GM19438 (cell line): ENCODE data around the gene MED15.
"Not testable (repeated sequence)": the region's sequence is repeated elsewhere in the genome, so short reads cannot be mapped to it uniquely, and the experiment has no call there.

Experiments
- ATAC-seq: cut with Tn5 transposase; IDR thresholded peaks from one replicate; pipeline ENCODE4 v1.9.1; 2021; ENCODE audit warnings: low read depth; ENCODE audit not compliant: unreplicated experiment

Gene MED15

DNA sequence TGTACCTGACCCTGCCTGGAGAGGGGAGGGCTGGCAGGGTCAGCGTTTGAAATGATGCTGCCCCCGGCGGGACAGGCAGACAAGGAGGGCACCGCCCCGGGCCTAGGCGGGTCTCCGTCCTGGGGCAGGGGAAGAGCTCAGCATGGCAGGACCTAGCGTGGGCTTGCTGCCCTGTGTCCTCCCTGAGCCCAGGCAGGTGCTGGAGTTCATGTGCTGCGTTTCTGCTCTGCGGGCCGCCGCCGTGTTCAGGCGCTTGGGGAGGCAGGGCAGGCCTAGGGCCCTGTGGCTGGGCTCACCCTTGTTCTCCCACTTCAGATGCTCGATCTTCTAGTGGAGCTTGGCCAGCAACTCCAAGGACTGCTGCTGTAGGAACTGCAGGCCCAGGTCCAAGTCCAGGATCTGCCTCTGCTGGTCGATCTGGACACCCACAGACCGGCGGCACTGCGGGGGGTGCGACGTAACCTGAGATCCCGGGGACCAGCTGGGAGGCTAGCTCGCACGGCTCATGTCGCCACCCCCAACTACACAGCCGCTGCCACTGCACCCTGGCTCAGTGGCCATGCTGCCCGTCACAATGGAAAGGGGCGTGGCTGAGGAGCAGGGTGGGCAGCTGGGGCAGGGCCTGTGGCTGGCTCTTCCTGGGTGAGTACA, 84.4 kb downstream of the MED15 start:
- no peak for ATAC-seq

DNA sequence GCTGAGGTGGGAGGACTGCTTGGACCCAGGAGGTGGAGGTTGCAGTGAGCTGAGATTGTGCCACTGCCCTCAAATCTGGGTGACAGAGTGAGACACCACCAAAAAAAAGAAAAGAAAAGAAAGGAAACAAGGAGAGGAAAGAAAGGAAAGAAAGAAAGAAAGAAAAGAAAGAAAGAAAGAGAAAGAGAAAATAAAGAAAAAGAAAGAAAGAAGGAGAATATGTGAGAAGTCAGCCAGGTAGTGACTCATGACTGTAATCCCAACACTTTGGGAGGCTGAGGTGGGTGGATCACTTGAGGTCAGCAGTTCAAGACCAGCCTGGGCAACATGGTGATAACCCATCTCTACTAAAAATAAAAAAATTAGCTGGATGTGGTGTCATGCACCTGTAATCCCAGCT, 86.6 kb downstream of the MED15 start:
- ATAC-seq = not testable (repeated sequence)

DNA sequence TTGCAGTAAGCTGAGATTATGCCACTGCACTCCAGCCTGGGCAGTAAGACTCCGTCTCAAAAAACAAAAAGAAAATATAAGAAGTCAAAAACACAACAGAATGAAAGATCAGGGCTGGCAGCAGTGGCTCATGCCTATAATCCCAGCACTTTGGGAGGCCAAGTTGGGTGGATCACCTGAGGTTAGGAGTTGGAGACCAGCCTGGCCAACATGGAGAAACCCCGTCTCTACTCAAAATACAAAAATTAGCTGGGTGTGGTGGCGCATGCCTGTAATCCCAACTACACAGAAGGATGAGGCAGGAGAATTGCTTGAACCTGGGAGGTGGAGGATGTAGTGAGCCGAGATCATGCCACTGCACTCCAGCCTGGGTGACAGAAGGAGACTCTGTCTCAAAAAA, 87.1 kb downstream of the MED15 start:
- not testable (repeated sequence) for ATAC-seq

DNA sequence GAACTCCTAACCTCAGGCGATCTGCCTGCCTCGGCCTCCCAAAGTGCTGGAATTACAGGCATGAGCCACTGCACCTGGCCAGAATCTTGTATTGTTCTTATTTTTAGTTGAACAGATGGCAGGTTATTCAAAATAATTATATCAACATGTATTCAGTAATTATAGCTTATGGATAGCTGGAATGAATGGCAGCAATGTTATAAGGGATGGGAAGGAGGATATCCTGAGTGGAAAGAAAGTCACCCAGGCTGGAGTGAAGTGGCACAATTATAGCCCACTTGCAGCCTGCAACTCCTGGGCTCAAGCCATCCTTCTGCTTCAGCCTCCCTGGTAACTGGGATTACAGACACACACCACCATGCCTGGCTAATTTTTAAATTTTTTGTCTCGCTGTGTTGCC, 88.1 kb downstream of the MED15 start:
- no peak for ATAC-seq

DNA sequence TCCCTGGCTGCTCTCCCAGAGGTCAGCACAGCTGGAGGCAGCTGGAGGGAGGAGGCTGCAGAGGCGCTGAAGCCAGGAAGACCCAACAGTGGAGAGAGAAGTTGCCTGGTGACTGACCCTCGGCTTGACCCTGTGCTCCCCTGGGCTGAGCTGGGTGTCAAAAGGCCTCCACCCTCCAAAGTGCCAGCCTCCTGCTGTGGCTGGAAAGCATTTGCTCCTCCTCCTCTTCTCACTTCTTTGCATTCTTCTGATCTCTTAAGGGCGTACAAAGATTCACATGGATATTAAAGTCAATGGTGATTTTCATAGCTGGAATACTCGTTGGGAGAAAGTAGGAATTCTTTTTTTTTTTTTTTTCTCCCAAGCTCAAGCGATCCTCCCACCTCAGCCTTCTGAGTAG, 91.7 kb downstream of the MED15 start:
- no peak for ATAC-seq

DNA sequence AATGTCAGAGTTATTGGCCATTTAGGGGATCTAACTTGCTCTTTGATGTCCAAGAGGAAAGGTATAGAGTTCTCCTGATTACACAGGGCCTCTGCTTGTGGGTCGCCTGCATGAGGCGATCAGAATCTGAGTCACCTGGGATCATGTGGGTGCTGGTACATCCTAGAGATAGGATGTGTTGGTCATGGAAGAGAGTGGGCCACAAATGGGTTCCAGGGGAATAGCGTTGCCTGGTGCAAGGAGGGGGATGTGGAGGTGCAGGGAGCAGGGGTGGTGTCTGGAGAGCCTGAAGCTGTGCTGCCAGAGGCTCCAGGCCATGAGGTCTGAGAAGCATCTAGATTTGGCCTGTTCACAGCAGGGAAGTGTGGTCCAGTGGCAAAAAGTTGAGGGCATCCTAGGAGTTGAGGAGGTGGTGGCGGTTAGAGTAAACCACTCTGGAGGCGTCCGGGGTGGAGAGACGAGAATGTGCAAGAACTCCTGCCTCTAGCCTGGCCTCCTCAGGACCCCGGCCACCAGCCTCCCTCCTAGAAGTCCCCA, 92.8 kb downstream of the MED15 start:
- no peak for ATAC-seq

DNA sequence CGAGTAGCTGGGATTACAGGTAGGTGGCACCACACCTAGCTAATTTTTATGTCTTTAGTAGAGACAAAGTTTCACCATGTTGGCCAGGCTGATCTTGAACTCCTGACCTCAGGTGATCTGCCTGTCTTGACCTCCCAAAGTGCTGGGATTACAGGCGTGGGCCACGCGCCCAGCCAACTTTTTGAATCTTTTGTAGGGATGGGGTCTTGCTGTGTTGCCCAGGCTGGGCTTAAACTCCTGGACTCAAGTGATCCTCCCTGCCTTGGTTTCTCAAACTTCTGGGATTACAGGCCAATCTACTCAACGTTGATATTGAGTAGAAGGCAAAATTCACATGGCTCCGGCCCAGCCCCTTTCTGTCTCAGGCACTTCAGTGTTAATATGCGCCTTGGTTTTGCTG, 93.9 kb downstream of the MED15 start:
- ATAC-seq = no peak

DNA sequence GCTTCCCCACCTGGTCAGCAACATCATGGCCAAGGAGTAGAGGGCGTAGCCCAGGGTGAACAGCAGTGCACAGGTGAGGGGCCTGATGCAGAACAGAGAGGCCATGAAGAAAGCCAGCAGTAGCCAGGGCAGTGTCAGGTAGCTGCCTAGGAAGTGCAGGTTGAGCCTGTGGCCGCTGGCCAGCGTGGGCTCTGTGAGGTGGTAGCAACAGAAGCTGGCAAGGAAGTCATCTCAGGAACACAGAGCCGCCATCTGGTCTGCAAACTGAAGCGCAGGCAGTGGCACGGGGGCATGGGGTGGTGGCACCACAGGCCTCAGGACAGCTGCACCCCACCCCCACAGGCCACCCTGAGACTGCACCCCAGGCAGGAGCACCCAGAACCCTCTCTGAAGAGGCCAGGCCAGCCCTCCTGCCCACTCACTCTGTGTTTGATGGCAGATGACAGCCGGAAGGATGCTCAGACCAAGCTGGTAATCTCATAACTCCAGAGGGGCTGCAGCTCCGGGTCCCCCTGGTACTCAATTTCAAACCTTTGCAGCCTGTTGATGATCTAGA, 95.3 kb downstream of the MED15 start:
- no peak for ATAC-seq

DNA sequence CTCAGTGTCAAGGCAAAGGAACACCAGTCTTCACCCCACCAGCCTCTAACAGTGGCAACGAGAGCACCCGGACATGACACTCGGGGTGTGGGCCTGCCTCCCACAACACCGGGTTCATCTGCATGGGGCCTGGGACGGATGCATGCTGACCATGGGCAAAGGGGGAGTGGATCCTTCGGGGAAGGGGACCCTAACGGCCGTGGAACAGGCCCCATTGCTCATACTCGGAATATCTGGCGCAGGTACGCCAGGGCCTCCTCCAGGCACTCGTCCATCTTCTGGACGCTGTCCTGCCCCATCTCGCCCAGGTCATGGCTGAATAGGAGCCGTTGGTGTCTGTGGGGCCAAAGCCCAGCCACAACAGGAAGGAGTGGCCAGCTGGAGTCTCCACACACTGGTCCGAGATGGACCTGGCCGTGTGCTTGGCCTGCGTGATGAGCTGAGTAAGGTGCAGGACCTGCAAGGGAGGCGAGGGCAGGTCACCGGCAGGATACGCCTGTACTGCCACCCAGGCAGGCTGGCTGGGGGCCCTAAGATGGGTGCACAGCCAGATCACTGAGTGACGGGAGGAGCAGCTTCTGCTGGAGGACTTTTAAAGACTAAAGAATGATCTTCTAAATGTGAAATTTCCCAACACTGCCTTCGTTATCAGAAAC, 96.8 kb downstream of the MED15 start:
- ATAC-seq = no peak

DNA sequence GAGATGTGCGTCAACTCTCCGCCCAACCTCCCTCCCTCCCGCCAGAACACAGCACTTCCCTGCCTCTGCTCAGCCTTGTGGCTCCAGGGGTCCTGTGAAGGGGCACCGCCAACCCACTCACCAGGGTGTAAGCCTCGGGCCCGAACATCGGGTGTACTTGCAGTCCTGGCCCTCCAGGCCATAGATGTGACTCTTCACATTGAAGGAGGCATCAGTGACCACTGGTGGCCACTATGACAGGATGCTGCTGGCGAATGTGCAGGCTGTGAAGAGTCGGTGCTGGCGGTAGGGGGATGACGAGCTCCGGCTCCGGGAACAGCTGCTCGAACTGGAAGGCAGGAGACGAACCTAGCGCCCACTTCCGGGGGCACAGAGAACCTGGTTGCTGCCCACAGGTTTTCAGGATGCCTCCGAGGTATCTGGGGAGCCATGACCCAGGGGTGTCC, 97.4 kb downstream of the MED15 start:
- no peak for ATAC-seq

DNA sequence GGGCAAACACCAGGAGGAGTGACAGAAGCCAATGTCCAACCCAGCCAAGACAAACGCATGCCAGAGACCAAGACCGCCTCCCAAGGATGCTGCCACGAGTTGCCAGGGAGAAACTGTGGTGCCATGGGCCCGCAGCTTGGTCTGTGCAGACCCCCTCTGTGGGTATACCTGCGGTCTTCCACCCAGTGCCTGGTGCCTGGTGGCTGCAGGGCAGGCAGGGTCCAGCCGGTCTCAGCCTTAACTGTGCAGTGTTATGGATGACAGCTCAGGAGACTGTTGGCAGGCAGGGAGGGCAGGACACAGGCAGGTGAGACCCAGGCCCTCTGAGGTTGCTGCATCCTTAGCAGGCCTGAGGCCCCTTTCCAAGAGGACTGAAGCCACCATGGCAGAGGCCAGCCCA, 97.9 kb downstream of the MED15 start:
- ATAC-seq = no peak

DNA sequence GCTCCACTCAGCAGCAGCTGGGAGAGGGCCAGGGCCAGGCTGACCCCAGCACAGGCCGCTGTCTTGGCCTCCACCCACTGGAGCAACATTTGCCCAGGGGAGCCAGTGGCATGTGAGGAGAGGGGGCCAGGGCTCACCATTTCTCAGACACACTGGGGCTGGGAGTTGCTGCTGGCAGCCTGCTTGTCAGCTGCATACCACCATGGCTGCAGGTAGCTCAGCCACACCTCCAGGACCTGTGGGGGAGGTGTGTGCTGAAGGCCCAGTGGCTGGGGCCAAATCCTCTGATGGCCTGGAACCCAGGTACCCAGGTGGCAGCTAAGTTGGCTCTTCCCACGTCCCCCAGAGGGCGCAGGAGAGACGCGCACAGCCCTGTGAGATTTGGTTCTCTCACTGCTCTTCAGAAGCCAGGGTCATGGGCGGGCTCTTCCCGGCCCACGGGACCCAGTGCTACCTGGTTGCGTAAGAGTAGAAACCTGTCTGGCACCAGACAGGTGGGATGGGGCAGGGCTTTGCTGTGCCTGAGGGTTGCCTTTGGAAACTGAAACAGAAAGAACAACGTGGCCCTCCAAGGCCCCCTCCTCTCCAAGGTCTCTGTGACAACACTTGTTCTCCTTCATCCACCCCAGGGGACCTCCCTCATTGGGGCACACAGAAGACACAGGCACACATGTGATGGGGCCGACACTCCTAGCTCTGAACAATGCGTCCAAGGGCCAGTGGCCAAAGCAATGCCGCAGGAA, 98.8 kb downstream of the MED15 start:
- no peak for ATAC-seq

DNA sequence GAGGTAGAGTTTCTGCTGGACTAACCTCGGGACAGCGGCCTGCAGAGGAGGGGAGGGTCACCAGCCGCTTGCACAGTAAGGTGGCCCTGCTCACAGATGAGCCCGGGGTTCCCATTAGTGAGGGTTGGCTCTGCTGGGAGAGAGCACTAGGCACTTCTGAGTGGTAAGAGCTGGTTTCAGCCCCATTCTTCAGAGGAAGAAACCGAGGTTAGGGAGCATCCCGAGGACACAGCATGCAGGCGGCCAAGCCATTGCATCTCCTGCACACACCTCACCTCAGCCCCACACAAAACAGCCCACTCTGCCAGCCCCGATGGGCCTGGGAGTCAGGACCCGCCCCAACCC, 99.3 kb downstream of the MED15 start:
- ATAC-seq = no peak

DNA sequence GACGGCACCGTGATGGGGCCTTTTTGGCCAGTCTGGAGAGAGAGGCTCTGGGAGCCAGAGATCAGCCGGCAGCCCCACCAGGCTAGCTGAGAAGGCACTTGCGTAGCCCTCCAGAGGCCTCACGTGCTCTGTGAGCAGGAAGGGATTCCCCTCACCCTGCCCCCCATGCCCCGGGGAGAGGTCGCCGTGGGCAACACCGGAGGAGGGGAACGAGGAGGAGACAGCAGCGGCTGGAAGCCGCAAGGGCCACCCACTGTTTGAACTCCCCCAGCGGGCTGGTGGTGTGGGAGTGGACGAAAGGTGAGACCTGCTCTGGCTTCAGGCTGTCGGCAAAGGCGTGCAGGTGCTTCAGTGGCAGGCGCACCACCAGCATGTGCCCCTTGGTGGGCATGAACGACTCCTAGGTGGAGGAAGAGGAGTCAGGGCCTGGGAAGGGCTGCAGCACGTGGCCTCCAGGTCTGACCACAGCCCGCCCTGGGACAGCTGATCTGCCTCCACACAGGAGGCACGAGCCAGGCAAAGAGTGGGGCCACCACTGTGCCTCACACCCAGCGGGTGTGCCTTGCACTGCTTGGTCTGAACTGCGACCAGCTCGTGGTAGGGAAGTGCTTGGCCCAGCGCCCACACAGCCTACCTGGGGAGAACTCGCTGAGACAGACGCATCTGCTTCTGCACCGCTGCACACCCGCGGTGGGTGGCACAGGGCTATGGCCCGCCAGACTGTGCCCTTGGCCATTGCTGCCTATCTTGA, 99.9 kb downstream of the MED15 start:
- ATAC-seq = no peak

DNA sequence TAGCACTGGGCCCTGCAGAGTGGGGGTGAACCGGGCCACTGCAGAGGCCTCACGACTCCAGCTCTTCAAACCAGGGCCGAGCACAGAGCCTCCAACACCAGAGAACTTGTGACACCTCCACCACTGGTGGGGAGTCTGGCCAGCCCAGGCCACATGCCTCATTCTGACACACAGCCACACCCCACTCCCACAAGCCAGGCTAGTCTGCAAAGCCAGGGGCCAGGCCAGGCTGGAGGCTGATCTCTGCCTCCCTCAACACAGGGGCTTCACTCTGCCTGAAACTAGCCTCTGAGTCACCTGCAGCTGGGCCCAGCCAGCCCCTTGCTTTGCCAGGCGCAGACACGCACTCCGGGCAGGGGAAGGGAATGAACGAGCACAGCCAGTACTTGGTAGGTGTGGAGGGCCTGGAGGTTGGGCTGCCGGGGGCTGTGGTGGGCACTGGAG, 102.9 kb downstream of the MED15 start:
- ATAC-seq = no peak

DNA sequence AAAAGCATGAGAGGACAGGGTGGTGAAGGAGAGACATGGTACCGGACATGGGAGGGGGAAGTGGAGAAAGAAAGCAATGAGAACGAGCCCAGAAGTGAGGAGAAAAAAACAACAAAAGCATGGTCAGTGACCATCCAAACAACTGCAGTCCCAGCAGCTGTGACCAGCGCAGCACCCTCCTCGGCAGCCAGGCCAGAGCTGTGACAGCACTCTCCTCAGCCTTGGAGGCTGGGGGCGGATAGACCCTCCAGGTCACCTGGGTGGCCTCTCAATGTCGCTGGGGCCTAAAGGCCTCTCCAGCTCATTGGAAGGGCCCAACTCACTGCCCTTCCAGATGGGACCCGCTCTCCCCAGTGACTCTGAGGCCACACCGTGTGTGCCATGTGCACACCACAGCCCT, 103.3 kb downstream of the MED15 start:
- ATAC-seq = no peak

DNA sequence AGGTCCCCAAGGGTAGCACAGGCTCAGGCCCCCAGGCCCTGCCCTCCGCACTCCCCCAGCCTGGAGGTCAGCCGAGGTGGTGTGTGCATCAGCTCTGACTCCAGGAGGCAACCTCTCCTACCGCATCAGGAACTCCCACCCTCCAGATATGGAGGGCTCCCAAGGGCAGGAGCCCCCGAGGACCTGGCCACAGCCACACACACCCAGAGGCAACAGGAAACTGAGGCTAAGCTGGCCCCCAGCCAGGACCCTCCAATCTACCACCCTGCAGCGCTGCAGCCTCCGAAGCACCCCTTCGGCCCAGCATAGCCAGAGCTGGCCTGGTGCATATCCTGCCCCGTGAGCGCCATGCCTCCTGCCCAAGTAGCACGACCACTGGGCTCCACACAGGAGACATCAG, 104.0 kb downstream of the MED15 start:
- ATAC-seq = no peak

DNA sequence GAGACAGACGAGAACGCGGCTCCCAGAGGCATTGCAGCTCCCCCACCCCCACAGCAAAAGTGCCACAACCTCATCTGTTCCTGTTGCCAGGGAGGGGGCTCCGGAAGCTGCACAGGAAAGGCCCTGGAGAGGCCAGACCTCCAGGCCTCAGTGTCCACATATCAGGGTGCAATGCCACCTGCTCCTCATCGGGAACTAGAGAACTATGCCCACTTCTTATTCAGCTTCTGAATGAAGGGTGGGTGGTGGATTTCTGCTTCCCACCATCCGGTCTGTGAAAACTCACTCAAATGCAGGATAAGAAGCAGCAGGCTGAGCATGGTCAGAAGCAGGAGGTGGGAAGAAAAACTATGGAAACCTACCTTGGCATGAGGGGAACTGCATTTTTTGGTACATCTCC, 105.9 kb downstream of the MED15 start:
- ATAC-seq = no peak

DNA sequence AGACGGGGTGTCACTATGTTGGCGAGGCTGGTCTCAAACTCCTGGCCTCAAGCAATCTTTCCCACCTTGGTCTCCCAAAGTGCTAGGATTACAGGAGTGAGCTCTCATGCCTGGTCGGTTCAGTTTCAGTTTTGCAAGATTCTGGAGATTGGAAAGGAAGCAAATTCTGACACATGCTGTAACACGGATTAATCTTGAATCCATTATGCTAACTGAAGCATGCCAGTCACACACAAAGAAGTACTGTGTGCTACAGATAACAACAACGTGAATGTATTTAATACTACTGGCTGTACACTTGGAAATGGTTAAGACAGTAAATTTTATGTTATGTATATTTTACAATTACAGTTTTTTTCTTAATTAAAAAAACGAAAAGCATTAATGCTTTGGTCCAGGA, 107.6 kb downstream of the MED15 start:
- ATAC-seq = no peak

DNA sequence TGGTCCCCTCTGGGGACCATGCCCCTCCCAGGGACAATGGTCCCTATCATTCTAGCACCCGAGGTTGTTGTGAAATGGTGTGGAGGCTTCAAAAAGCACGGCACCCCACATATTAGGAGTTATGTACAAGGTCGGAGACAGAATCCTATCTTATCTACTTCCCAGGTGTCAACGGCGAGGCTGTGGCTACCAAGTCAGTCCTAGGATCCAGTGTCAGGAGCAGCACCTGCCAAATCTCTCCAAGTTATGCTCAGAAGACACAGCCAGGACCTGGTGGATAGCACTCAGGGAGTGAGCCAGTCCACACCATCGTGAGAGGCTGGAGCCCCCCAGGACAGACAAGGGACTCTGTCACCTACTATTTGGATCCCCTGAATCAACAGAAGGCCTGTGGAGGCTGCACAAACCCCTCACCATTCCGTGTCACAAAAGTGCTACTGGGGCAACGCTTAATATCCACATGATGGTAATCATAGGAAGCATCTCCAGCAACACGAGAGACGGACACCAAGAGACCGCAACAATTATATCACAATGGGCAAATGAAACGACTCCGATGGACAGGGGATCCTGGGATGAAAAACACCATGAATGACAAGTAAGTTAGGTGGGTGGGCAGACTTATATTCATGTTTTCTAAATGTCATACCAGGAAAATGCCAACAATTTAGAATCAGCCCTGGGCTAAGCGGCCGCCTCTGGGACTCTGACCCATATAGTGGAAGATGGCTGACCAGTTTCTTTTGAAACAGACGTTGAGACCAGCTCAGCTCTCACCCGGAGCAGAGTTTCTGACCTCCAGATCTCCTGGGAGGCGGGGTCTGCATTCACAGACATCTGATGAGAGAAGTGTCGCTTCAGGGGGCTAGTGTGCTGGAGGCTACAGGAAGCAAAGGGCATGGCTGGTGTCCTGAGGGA, 108.4 kb downstream of the MED15 start:
- no peak for ATAC-seq
